Measurements from ENCODE around the gene RAF1. TPM values are rescaled to one million over a fixed set of nuclear protein-coding genes. Genes with fewer than 3 reads are reported as not detected.
A peak's percentile ranks its signal among the peaks of the same experiment; 100 is the strongest.

The RAF1 gene
- 37.5 and 78.0 TPM in 2 replicates for total RNA-seq (ENCODE audit: low replicate concordance)

DNA sequence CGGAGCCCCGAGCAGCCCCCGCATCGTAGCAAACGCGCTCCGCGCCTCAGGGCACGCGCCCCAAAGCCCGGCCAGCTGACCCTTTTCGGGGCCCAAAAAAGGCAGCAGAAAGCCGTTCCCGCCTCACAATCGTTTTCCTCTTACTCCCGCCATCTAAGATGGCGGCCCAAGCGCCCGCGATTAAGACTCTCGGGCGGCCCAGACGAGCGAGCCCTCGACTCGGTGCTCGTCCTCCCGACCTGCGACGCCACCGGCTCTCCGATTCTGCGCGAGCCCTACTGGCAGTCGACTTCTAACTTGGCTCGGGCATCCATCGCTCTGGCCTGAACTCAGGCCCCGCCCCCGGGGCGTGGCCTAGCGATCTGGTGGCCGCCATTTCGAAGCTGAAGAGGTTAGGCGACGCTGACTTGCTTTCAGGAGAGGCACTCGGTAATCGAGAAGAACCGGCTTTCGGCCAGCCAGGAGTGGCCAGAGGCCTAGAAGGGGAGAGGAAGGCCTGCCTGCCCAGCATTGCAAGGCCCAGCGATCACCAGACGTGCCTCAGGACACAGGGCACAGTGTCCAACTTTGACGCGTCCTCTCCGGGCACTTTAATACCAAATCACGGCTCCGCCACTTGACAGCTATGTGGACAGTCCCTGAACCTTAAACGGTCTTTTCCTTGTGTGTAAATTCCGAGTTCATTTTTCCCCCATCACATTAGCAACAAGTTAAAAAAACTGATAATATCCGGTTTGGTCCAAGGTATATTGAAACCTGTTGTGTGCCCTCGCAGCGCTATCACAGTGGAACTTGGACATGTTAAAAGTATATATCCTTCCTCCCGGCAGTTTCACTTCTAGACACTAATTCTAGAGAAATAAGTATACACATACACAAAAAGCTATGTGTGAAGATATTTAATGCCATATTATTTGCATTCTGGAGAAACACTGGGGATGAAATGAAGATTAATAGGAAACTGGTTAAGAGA is at the start of gene RAF1:
TSS of gene RAF1 (minus strand) at position 182 of the 973 bp plus-strand sequence. CDS start 45,396 bp downstream, outside the sequence.
- H3K4me3 ChIP-seq (ENCODE audit: low read depth, low read length), result peak within 1 kb of the TSS; percentile 93
- DNase-seq (ENCODE audit: low read depth), result peak; percentile 97
- TF ChIP-seq, protein P1, sequence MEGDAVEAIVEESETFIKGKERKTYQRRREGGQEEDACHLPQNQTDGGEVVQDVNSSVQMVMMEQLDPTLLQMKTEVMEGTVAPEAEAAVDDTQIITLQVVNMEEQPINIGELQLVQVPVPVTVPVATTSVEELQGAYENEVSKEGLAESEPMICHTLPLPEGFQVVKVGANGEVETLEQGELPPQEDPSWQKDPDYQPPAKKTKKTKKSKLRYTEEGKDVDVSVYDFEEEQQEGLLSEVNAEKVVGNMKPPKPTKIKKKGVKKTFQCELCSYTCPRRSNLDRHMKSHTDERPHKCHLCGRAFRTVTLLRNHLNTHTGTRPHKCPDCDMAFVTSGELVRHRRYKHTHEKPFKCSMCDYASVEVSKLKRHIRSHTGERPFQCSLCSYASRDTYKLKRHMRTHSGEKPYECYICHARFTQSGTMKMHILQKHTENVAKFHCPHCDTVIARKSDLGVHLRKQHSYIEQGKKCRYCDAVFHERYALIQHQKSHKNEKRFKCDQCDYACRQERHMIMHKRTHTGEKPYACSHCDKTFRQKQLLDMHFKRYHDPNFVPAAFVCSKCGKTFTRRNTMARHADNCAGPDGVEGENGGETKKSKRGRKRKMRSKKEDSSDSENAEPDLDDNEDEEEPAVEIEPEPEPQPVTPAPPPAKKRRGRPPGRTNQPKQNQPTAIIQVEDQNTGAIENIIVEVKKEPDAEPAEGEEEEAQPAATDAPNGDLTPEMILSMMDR (IDR thresholded peaks at IDR 0.05; ENCODE audit: insufficient read depth, low read length), result no peak

DNA sequence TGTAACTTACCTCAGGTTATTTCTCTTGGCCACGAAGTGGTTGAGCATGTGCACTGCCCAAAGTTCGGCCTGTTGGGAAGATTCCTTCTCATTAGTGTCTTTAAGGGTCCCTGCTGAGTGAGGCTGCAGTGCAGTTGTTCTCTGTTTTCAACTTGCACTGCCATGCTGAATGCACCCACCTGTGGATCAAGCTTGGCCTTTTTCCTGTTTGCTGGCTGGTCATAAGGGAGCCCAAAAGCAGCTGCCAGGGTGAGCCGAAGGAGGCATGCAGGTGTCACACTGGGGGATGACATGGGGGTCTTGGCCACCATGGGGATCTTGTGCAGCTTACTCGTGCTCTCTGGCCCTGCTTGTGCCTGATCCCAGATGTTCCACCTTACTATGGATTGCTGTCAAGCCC is 46.1 kb upstream of the RAF1 start:
- TF ChIP-seq, protein P1 (IDR thresholded peaks at IDR 0.05; ENCODE audit: insufficient read depth, low read length), result no peak
- no peak overlapping the region for H3K4me3 ChIP-seq (ENCODE audit: low read depth, low read length)
- DNase-seq (ENCODE audit: low read depth), result no peak

DNA sequence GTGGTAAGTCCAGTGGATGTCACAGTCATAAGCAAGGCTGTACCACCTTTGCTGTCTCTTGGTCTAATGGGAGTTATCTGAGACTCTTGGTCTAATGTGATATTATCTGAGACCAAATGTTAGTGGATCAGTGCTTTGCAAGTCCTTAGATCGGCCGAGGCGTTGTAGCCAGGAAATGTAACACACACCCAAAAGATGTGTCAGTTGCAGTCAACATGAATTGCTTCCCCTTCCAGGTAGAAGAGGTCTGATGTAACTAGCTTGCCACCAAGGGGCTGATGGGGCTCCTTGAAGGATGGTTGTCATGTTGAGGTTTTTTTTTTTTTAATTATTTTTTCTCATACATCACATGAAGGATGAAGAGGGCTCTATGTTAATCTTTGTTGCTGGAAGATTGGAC is 45.4 kb upstream of the RAF1 start:
- no peak overlapping the region for H3K4me3 ChIP-seq (ENCODE audit: low read depth, low read length)
- no peak for DNase-seq (ENCODE audit: low read depth)
- TF ChIP-seq, protein P1 (IDR thresholded peaks at IDR 0.05; ENCODE audit: insufficient read depth, low read length), result no peak

DNA sequence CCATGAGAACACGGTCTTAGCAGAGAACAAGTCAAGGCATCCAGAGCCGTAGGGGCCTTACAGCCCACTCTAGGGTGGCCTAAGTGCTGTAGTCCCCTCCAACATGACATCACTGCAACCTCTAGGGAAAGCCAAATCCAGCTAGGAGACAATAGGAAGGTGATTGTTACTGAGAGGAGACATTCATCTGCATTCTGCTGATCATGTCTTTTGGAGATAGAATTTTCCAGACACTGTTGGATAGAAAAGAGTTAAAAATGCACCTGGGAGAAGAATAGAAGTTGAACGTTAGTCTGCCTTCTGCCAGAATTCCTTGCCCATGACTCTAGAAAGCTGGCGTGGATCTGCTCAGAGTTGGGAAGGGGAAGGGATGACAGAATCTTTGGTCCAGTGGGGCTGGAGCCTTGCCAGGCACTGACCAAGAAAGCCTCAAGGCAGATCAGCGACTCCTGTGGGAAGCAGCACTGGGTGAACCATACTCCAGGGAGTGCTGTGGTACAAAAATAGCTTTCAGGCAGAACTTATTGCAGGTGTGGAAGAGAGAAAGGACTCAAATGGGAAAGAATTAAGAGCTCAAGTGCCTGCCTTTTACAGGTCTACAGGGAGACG is 44.8 kb upstream of the RAF1 start:
- TF ChIP-seq, protein P1 (IDR thresholded peaks at IDR 0.05; ENCODE audit: insufficient read depth, low read length), result peak; percentile 46
- peak; percentile 90 for DNase-seq (ENCODE audit: low read depth)
- H3K4me3 ChIP-seq (ENCODE audit: low read depth, low read length), result no peak overlapping the region

DNA sequence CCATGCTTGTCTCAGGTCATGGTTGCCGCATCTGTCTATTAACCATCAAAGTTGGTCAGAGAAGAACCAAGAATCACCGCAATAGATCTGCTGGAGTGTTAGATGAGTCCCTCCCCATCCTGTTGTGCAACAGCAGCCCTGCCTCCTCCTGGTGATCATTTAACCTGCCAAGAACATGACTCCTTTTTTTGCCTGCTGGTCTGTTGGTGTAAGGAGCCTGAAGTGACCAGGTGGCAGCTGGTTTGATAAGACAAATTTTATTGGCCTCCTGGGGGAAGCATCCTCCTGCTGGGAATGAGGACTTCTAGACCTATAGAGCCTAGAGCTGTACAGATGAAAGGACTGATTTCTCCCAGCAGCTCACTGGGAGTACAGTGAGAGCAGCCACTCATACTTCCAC is 43.5 kb upstream of the RAF1 start:
- TF ChIP-seq, protein P1 (IDR thresholded peaks at IDR 0.05; ENCODE audit: insufficient read depth, low read length), result no peak
- peak; percentile 35 for DNase-seq (ENCODE audit: low read depth)
- no peak overlapping the region for H3K4me3 ChIP-seq (ENCODE audit: low read depth, low read length)

DNA sequence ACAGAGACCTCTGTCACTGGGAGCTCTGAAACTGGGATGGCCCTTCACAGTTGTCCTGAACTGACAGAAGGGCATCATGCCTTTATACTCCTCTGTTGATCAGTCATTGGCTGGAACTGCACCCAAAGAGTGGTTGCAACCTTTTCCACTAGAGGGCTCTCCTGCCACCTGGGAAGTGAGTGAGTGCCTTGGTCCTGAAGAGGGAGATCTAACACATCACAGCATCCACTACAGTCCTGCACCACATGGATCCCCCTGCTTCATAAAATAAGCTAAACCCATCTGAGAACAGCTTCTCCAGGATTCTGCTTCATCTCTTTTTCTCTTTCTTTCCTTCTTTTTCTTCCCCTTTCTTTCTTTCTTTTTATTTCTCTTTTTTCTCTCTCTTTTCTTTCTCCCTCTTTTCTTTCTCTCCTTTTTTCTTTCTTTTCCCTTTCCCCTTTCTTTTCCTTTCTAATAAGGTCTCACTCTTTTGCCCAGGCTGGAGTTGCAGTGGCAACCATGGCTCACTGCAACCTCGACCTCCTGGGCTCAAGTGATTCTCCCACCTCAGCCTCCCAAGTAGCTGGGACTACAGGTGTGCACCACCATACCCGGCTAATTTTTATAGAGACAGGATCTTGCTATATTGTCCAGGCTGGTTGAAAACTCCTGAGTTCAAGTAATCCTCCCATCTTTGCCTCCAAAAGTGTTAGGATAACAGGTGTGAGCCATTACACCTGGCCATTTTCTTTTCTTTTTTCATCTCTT is 42.8 kb upstream of the RAF1 start:
- peak; percentile 68 for DNase-seq (ENCODE audit: low read depth)
- no peak overlapping the region for H3K4me3 ChIP-seq (ENCODE audit: low read depth, low read length)
- TF ChIP-seq, protein P1 (IDR thresholded peaks at IDR 0.05; ENCODE audit: insufficient read depth, low read length), result peak; percentile 82

Measured in fibroblast of the aortic adventitia (primary cell).